ENCODE results near the gene TULP3.

The TULP3 gene

GRCh38 chr12:2924019-2924418 is 33.3 kb downstream of the TULP3 start:
- Histone ChIP-seq H3K27ac (ENCODE audit: low read depth in 2 of 2, low read length in 2 of 2) (no peak overlapping the region), H3K9me3 (ENCODE audit: control insufficient read depth in 2 of 2, low read length in 2 of 2) (no peaks in the 10 kb centered on the region), H3K4me3 (ENCODE audit: low read length in 2 of 2) (no peak overlapping the region), H3K27me3 (ENCODE audit: control insufficient read depth in 2 of 2, insufficient read depth in 2 of 2, low read length in 2 of 2) (no peaks in the 10 kb centered on the region), H3K9ac (ENCODE audit: low read depth in 1 of 2, low read length in 2 of 2) (no peak overlapping the region), H3K36me3 (ENCODE audit: control insufficient read depth in 2 of 2, insufficient read depth in 2 of 2, low read length in 2 of 2) (peaks cover 13 to 18% of the 10 kb centered on the region in 2 donors), H3K4me1 (ENCODE audit: control insufficient read depth in 2 of 2, insufficient read depth in 2 of 2, low read length in 2 of 2) (no peaks in the 10 kb centered on the region)

- H3K9me3 ChIP-seq (ENCODE audit: control insufficient read depth in 2 of 2, low read length in 2 of 2), result no peaks in the 10 kb centered on the region
These were observed 34.8 kb downstream of the TULP3 start for GRCh38 chr12:2925322-2925995.

GRCh38 chr12:2930865-2931264 is 40.2 kb downstream of the TULP3 start:
- Histone ChIP-seq H3K9me3 (ENCODE audit: control insufficient read depth in 2 of 2, low read length in 2 of 2) (no peaks in the 10 kb centered on the region), H3K36me3 (ENCODE audit: control insufficient read depth in 2 of 2, insufficient read depth in 2 of 2, low read length in 2 of 2) (peaks cover 23 to 29% of the 10 kb centered on the region in 2 donors), H3K27me3 (ENCODE audit: control insufficient read depth in 2 of 2, insufficient read depth in 2 of 2, low read length in 2 of 2) (no peaks in the 10 kb centered on the region), H3K27ac (ENCODE audit: low read depth in 2 of 2, low read length in 2 of 2) (no peak overlapping the region), H3K9ac (ENCODE audit: low read depth in 1 of 2, low read length in 2 of 2) (no peak overlapping the region), H3K4me3 (ENCODE audit: low read length in 2 of 2) (no peak overlapping the region), H3K4me1 (ENCODE audit: control insufficient read depth in 2 of 2, insufficient read depth in 2 of 2, low read length in 2 of 2) (no peaks in the 10 kb centered on the region)

More at GRCh38 chr12:2925322-2925995, 34.8 kb downstream of the TULP3 start:
- Histone ChIP-seq H3K4me1 (ENCODE audit: control insufficient read depth in 2 of 2, insufficient read depth in 2 of 2, low read length in 2 of 2) (no peaks in the 10 kb centered on the region), H3K27me3 (ENCODE audit: control insufficient read depth in 2 of 2, insufficient read depth in 2 of 2, low read length in 2 of 2) (no peaks in the 10 kb centered on the region), H3K9ac (ENCODE audit: low read depth in 1 of 2, low read length in 2 of 2) (no peak overlapping the region), H3K4me3 (ENCODE audit: low read length in 2 of 2) (no peak overlapping the region), H3K36me3 (ENCODE audit: control insufficient read depth in 2 of 2, insufficient read depth in 2 of 2, low read length in 2 of 2) (peaks cover 15 to 18% of the 10 kb centered on the region in 2 donors), H3K27ac (ENCODE audit: low read depth in 2 of 2, low read length in 2 of 2) (no peak overlapping the region)

GRCh38 chr12:2933586-2933985 is 42.9 kb downstream of the TULP3 start:
- Histone ChIP-seq H3K9ac (ENCODE audit: low read depth in 1 of 2, low read length in 2 of 2) (no peak overlapping the region), H3K4me3 (ENCODE audit: low read length in 2 of 2) (no peak overlapping the region), H3K36me3 (ENCODE audit: control insufficient read depth in 2 of 2, insufficient read depth in 2 of 2, low read length in 2 of 2) (peaks cover 27 to 32% of the 10 kb centered on the region in 2 donors), H3K9me3 (ENCODE audit: control insufficient read depth in 2 of 2, low read length in 2 of 2) (no peaks in the 10 kb centered on the region), H3K27ac (ENCODE audit: low read depth in 2 of 2, low read length in 2 of 2) (no peak overlapping the region), H3K4me1 (ENCODE audit: control insufficient read depth in 2 of 2, insufficient read depth in 2 of 2, low read length in 2 of 2) (no peaks in the 10 kb centered on the region), H3K27me3 (ENCODE audit: control insufficient read depth in 2 of 2, insufficient read depth in 2 of 2, low read length in 2 of 2) (no peaks in the 10 kb centered on the region)

GRCh38 chr12:2934371-2934770 is 43.7 kb downstream of the TULP3 start:
- Histone ChIP-seq H3K36me3 (ENCODE audit: control insufficient read depth in 2 of 2, insufficient read depth in 2 of 2, low read length in 2 of 2) (peaks cover 27 to 32% of the 10 kb centered on the region in 2 donors), H3K27ac (ENCODE audit: low read depth in 2 of 2, low read length in 2 of 2) (no peak overlapping the region), H3K9ac (ENCODE audit: low read depth in 1 of 2, low read length in 2 of 2) (no peak overlapping the region), H3K4me1 (ENCODE audit: control insufficient read depth in 2 of 2, insufficient read depth in 2 of 2, low read length in 2 of 2) (no peaks in the 10 kb centered on the region), H3K9me3 (ENCODE audit: control insufficient read depth in 2 of 2, low read length in 2 of 2) (no peaks in the 10 kb centered on the region), H3K4me3 (ENCODE audit: low read length in 2 of 2) (no peak overlapping the region), H3K27me3 (ENCODE audit: control insufficient read depth in 2 of 2, insufficient read depth in 2 of 2, low read length in 2 of 2) (no peaks in the 10 kb centered on the region)

- Histone ChIP-seq H3K27ac (ENCODE audit: low read depth in 2 of 2, low read length in 2 of 2) (no peak overlapping the region), H3K9me3 (ENCODE audit: control insufficient read depth in 2 of 2, low read length in 2 of 2) (no peaks in the 10 kb centered on the region), H3K36me3 (ENCODE audit: control insufficient read depth in 2 of 2, insufficient read depth in 2 of 2, low read length in 2 of 2) (peaks cover 30 to 39% of the 10 kb centered on the region in 2 donors), H3K4me1 (ENCODE audit: control insufficient read depth in 2 of 2, insufficient read depth in 2 of 2, low read length in 2 of 2) (no peaks in the 10 kb centered on the region), H3K4me3 (ENCODE audit: low read length in 2 of 2) (no peak overlapping the region), H3K9ac (ENCODE audit: low read depth in 1 of 2, low read length in 2 of 2) (no peak overlapping the region), H3K27me3 (ENCODE audit: control insufficient read depth in 2 of 2, insufficient read depth in 2 of 2, low read length in 2 of 2) (no peaks in the 10 kb centered on the region)
These were observed 45.6 kb downstream of the TULP3 start for GRCh38 chr12:2936301-2936700.

- Histone ChIP-seq H3K27ac (ENCODE audit: low read depth in 2 of 2, low read length in 2 of 2) (no peak overlapping the region), H3K9me3 (ENCODE audit: control insufficient read depth in 2 of 2, low read length in 2 of 2) (no peaks in the 10 kb centered on the region), H3K4me1 (ENCODE audit: control insufficient read depth in 2 of 2, insufficient read depth in 2 of 2, low read length in 2 of 2) (no peaks in the 10 kb centered on the region), H3K4me3 (ENCODE audit: low read length in 2 of 2) (no peak overlapping the region), H3K36me3 (ENCODE audit: control insufficient read depth in 2 of 2, insufficient read depth in 2 of 2, low read length in 2 of 2) (peaks cover 24 to 30% of the 10 kb centered on the region in 2 donors), H3K27me3 (ENCODE audit: control insufficient read depth in 2 of 2, insufficient read depth in 2 of 2, low read length in 2 of 2) (no peaks in the 10 kb centered on the region), H3K9ac (ENCODE audit: low read depth in 1 of 2, low read length in 2 of 2) (no peak overlapping the region)
These were observed 46.8 kb downstream of the TULP3 start for GRCh38 chr12:2937500-2937899.

- Histone ChIP-seq H3K27me3 (ENCODE audit: control insufficient read depth in 2 of 2, insufficient read depth in 2 of 2, low read length in 2 of 2) (no peaks in the 10 kb centered on the region), H3K27ac (ENCODE audit: low read depth in 2 of 2, low read length in 2 of 2) (no peak overlapping the region), H3K9me3 (ENCODE audit: control insufficient read depth in 2 of 2, low read length in 2 of 2) (no peaks in the 10 kb centered on the region), H3K36me3 (ENCODE audit: control insufficient read depth in 2 of 2, insufficient read depth in 2 of 2, low read length in 2 of 2) (peaks cover 22 to 26% of the 10 kb centered on the region in 2 donors), H3K9ac (ENCODE audit: low read depth in 1 of 2, low read length in 2 of 2) (no peak overlapping the region), H3K4me1 (ENCODE audit: control insufficient read depth in 2 of 2, insufficient read depth in 2 of 2, low read length in 2 of 2) (no peaks in the 10 kb centered on the region), H3K4me3 (ENCODE audit: low read length in 2 of 2) (no peak overlapping the region)
These were observed 48.5 kb downstream of the TULP3 start for GRCh38 chr12:2939191-2939590.

- Histone ChIP-seq H3K27me3 (ENCODE audit: control insufficient read depth in 2 of 2, insufficient read depth in 2 of 2, low read length in 2 of 2) (no peaks in the 10 kb centered on the region), H3K9me3 (ENCODE audit: control insufficient read depth in 2 of 2, low read length in 2 of 2) (no peaks in the 10 kb centered on the region), H3K27ac (ENCODE audit: low read depth in 2 of 2, low read length in 2 of 2) (no peak overlapping the region), H3K9ac (ENCODE audit: low read depth in 1 of 2, low read length in 2 of 2) (no peak overlapping the region), H3K4me3 (ENCODE audit: low read length in 2 of 2) (no peak overlapping the region), H3K4me1 (ENCODE audit: control insufficient read depth in 2 of 2, insufficient read depth in 2 of 2, low read length in 2 of 2) (peaks cover 0 to 3% of the 10 kb centered on the region in 2 donors), H3K36me3 (ENCODE audit: control insufficient read depth in 2 of 2, insufficient read depth in 2 of 2, low read length in 2 of 2) (peaks cover 17% of the 10 kb centered on the region in 2 donors)
These were observed 49.9 kb downstream of the TULP3 start for GRCh38 chr12:2940564-2940963.

- no peaks in the 10 kb centered on the region for H3K9me3 ChIP-seq (ENCODE audit: control insufficient read depth in 2 of 2, low read length in 2 of 2)
- no peak overlapping the region for H3K27ac ChIP-seq (ENCODE audit: low read depth in 2 of 2, low read length in 2 of 2)
- peaks cover 0 to 3% of the 10 kb centered on the region in 2 donors for H3K4me1 ChIP-seq (ENCODE audit: control insufficient read depth in 2 of 2, insufficient read depth in 2 of 2, low read length in 2 of 2)
- H3K9ac ChIP-seq (ENCODE audit: low read depth in 1 of 2, low read length in 2 of 2), result no peak overlapping the region
- H3K36me3 ChIP-seq (ENCODE audit: control insufficient read depth in 2 of 2, insufficient read depth in 2 of 2, low read length in 2 of 2), result peaks cover 17% of the 10 kb centered on the region in 2 donors
- H3K4me3 ChIP-seq (ENCODE audit: low read length in 2 of 2), result no peak overlapping the region
- no peaks in the 10 kb centered on the region for H3K27me3 ChIP-seq (ENCODE audit: control insufficient read depth in 2 of 2, insufficient read depth in 2 of 2, low read length in 2 of 2)
These were observed 50.8 kb downstream of the TULP3 start for GRCh38 chr12:2941524-2941923.
